T follicular helper cell (primary cell): Measurements from ENCODE around the gene PTDSS2.
A peak's percentile ranks its signal among the peaks of the same experiment; 100 is the strongest.

Experiments
- DNase-seq: peaks from one replicate; pipeline ENCODE4 v3.0.0-alpha.2; 2020; ENCODE audit warnings: low read depth

The PTDSS2 gene

DNA sequence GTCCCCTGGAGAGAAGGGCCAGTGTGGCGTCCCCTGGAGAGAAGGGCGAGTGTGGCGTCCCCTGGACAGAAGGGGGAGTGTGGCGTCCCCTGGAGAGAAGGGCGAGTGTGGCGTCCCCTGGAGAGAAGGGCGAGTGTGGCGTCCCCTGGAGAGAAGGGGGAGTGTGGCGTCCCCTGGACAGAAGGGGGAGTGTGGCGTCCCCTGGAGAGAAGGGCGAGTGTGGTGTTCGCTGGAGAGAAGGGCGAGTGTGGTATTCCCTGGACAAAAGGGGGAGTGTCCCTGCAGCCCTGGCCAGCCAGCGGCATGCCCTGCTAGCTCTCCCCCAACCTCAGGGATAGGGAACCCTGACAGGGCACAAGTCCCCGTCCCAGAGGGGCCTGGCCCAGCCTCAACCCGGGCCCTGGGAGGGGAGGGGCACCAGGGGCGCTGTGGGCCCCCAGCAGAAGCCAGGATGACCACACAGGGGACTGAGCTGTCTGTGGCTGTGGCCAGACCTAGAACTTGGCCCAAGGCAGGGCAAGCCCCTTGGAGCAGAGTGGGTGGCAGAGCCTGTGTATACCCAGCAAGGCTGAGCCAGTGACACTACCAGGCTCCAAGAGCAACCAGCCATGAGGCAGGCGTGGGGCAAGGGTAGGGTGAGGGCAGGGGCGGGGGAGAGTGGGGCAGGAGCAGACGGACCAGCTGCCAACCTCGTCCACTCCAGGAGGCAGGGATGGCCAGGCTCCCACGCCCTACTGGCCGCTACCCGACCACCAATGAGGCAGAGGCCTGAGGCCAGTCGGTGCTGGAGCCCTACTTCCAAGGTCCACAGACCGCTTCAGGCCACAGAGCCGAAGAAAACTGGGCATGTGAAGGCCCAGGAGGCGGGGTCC is 81.1 kb downstream of the PTDSS2 start:
- DNase-seq, result no peak

DNA sequence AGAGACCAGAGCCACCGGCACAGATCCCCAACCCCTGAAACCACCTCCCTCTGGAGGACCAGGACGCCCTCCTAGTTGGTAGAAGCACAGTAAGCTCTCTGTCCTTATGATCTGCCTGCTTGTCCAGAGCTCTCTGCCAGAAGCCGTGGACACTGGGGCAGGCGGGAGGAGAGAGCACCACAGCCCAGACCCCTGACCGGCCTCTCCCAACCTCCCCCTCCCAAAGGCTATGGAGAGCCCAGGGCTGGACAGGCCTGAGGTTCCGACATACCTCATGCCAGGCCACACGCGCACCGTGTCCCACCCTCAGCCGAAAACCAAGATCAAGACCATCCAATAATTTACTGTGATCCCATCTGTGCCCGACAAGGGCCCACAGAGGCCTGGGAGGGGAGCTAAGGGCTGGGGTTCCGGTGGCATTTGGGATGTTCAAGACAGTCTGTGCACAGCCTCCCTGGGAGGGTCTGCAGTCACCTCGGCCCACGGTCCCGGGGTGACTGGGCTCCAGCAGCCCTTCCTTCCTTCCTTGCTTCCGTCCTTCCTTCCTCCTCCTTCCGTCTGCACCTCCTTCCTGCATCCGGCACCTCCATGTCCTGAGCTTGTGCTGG is 81.9 kb downstream of the PTDSS2 start:
- no peak for DNase-seq

DNA sequence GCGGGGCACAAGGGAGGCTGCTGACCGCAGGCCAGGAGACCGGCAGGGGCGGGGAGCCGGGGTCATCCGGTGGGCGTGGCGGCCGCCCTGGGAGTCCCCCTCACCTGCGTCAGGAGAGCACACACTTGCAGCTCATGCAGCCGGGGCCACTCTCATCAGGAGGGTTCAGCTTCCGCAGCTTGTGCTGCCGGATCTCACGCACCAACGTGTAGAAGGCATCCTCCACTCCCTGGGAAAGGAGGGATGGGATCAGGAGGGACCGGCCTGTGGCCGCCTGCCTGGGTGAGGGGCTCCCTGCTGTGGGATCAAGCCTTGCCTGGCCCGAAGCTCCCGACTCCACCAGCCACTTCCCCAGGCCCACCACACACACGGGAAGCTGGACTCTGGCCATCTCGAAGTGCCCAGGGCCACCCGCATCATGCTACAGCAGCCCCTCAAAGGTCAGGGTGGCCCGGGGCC is 82.5 kb downstream of the PTDSS2 start:
- no peak for DNase-seq

DNA sequence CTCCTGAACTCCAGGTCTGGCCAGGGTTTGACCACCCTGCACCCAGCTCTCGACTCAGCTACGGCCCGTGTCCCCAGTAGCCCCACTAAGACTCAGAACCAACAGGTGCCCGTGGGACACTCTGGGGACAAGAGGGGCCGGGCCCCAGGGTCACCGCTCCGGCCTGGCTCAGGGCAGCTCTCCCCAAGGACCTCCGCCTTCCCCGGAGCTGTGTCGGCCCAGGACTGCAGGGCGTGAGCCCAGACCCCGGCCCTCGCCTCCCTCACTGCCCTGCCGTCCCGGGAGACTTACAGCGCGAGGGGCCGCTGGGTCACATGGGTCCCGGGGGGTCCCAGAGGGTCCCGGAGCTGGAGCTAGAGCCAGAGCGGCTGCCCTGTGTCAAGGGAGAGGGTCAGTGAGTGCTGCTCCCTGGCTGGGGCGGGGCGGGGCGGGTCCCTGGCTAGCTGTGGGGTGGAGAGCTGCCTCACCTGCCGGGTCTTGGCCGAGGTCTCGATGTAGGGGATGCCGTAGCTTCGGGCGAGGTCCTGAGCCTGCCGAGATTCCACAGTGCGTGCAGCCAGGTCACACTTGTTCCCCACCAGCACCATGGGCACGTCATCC is 83.0 kb downstream of the PTDSS2 start:
- DNase-seq, result no peak

DNA sequence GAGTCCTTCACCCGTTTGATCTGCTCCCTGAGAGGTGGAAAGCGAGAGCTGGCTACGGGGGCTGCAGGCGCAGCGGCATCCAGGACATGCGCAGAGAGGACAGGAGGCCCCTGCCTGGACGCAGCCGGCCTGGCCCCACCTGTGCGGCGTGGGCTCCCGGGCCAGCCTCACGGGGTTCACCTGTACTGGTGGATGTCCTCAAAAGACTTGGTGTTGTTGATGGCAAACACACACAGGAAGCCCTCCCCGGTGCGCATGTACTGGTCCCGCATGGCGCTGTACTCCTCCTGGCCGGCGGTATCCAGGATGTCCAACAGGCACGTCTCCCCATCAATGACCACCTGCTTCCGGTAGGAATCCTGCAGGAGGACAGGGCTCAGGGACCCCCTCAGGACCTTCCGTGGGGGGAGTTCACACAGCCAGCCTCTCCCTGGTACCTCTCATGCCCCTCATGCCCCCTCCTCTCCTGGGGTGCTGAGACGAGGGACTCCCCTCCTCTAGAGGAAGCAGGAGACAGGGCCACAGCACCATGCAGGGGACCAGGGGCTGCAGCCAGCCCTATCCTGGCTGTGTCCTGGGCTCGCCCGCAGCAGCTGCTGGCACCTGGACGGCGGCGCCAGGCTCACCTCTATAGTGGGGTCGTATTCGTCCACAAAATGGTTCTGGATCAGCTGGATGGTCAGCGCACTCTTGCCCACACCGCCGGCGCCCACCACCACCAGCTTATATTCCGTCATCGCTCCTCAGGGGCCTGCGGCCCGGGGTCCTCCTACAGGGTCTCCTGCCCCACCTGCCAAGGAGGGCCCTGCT is 83.7 kb downstream of the PTDSS2 start:
- DNase-seq, result no peak

DNA sequence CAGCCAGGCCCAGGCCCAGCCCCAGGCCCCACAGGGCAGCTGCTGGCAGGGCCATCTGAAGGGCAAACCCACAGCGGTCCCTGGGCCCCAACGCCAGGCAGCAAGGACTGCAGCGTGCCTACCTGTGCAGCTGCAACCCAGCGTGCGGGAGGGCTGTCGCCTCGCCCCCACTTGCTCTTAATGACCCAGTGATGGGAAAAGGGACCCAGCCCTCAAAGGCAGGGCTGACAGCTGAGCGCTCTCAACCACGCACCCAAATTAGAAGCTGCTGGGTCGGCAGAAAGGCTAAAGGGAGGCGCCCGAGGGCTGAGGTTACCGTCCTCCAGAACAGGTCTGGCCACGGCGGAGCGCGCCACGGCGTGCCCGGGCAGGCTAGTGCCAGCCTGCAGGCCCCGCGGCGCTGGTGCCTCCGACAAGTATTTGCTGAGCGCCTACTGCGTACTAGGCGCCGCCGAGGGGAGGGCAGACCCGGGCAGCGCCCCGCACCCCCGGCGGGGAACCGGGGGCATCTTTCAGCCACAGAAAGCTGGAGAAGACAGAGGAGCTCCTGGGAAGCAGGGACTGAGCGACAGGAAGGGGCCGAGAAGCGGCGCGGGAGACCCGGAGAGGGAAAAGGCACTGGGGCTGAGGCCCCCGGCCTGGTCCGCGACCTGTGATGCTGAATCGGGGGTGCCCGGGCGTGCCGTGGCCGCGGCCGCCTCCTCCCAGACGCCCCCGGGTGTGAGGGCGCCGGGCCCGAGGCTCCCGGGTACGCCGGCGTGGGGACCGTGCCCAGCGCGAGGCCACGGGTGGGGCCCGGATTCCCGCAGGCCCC is 84.5 kb downstream of the PTDSS2 start:
- DNase-seq, result no peak

DNA sequence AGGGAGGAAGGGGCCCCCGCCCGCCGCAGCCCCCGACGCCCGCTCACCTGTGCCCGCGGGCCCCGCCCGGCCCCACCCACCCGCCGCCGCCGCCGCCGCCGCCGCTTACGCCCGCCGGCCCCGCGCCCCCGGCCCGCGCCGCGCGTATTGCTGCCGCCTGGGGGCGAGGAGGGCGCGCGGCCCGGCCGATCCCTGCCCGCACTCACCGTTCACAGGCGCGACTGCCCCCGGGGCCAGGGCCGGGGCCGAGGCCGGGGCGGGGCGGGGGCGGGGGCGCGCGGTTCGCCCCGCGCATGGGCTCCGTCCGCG is 85.1 kb downstream of the PTDSS2 start:
- no peak for DNase-seq

DNA sequence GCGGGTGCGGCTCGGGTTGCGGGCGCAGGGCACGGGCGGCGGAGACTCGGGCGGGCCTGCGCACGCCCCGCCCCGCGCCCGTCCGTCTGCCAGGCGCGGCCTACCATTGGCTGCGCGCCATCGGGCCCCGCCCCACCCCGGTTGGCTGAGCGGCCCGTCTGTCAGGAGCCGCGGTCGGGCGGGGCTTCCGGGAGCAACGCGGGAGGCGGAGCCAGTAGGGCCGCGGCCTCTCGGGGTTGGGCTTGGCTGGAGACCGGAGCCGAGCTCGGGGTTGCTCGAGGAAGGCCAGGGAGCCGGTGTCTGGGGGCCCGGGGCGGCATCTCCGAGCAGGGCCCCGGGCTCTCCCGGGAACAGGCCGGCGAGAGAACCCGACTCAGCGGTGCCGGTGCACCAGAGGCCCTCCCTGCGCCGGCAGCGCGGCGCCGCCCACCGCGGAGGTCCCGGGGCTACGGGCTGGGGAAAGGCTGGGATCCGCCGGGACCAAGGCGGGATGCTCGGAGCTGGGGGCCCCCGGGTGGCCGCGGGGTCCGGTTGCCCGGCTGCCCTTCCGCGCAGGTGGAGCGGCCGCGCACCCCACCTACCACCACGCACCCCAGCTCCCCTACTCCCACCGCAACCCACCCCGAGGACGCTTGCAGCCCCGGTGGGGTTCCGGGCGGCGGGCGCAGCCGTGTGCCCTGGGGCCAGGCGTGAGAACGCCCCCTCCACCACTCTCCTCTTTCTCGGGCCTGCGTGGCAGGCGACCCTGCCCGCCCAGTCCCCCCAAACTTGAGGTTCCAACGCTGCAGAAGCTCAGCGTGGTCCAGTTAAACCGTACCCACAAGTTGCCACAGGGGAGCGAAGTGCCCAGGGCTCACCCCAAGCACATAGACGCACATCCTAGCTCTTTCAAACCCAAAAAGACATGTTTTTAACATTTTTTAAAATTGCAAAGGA is 85.7 kb downstream of the PTDSS2 start, which contains the start of gene HRAS:
HRAS (minus strand) TSS at position 58 of the 936 bp plus-strand sequence.
- DNase-seq, result peak; percentile 94

DNA sequence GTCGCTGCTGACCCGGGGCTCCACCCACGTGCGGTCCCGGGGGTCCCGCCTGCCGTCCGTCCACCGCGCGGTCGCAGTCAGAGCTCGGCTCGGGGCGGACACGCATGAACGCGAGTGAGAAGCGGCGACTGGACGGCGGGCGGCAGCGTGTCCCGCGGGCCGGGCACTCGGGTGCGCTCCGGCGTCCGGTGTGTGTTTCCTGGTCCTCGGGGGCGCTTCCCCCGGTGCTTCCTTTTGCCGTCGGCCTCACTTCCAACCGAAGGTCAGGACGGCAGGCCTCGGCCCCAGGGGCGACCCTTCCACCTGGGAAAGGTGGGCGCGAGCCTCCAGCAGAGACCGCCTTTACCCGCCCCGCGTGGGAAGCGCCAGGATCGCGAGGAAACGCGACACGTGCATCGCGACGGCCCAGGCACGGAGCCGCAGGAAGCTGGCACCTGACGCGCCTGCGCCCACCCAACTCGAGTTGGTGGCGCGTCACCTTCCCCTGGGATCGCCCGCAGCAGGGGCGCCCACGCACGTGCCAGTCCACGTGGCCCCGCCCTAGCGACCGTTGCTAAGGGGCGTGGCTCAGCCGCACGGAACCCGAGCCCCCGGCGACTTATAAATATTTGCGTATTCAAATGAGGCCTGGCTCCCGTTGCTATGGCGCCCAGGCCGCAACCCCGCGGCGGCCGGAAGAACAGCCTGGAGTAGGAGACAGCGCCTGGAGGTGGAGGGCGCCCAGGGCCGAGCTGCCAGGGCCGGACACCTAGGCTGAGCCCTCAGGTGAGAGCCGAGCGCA is 87.0 kb downstream of the PTDSS2 start, which contains the start of gene LRRC56:
LRRC56 (plus strand) TSS at position 687 of the 781 bp plus-strand sequence. CDS start 3,158 bp downstream, outside the sequence.
- peak; percentile 88 for DNase-seq

DNA sequence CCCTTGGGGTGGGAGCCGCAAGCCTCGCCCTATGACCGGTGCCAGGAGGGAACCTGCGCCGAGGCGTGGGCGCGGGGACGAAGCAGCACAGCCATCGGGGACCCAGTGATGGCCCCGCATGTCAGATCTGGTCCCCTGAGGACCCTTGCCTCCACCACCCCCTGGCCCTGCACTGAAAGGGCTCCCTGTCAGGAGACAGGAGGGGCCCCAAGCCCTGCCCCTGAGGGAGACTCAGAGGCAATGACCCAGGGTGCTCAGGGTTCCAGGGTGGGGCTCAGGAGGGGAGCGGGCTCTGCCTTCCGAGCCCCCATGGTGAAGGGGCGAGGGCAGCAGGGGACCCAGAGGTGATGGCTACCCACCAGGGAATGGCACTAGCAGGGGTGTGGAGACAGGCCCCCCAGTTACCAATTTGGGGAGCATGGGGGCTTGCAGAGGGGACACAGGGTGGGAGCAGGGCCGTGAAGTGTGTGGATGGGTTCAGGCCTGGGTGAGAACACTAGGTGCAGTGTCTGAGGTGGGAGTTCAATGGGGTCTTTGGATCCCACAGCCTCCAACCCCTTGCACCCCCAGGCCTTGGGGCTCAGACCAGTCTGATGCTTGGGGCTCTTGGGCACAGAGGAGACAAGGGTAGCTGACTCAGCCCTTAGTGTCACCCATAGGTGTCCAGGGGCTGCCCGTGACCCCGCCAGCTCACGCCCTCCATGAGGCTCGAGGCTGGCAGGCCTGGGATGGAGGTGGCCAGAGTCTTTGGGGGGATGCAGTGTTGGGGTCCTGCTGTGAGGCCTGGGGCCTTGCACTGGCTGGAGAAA is 87.7 kb downstream of the PTDSS2 start:
- DNase-seq, result no peak

DNA sequence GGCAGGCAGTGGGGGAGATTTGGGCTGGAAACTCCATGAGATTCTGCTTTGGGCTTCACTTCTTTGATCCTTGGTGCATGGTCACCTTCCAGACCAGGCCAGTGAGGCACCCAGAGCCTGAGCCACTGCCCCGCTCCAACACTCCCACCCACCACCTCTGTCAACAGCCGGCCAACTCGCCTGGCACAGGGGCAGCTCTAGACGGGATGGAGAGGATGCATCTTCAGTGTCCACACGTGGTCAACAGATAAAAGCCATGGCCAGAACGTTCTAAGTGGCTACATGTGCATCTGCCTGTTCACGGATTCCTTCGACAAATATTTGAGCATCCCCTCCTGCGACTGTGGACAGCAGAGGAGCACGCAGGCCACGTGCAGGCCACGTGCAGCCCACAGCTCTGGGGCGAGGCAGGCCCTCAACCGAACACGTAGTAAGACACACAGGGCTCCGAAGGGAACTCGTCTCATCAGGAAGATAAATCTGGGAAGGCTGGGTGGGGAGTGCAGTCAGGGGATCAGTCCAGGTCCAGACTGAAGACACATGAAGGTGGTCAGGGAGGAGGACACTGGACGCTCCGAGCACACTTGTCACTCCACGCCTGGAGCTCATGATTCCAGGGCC is 88.5 kb downstream of the PTDSS2 start:
- no peak for DNase-seq

DNA sequence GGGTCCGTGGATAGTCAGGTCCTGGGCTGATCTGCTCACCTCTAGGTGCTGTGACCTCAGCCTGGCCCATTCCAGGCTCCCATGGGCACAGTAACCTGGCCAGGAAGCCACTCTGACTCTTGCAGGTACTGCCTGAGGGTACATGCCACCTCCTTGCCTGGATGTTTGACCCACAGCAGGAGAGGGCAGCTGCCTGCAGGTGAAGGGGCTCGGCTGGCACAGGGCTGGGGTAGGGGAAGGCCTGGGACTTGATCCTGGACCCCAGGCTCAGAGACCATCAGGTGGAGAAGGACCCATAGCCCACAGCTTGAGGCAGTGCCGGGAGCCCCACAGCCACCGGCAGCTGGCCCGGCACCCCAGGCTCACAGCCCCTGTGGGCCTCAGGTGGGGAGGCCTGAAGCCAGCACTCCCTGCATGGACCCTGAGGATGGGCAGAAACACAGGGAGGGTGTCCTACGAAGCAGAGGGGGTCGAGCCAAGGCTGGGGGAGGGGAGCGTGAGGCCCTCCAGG is 89.9 kb downstream of the PTDSS2 start:
- DNase-seq, result no peak
